Skeletal muscle cell (primary cell): ENCODE measurements around the gene ELOA.
A peak's percentile ranks its signal among the peaks of the same experiment; 100 is the strongest.
"Not testable (repeated sequence)": the region's sequence is repeated elsewhere in the genome, so short reads cannot be mapped to it uniquely, and the experiment has no call there.

Source experiments
- DNase-seq: peaks from one replicate; pipeline ENCODE4 v3.0.0-alpha.2; 2010; ENCODE audit warnings: low read depth
- H3K4me3 ChIP-seq: 2 replicates; pipeline ENCODE4 v1.5.1; 2011; ENCODE audit warnings: low read depth, mild to moderate bottlenecking, control low read depth, low read length, moderate library complexity

The ELOA gene

DNA sequence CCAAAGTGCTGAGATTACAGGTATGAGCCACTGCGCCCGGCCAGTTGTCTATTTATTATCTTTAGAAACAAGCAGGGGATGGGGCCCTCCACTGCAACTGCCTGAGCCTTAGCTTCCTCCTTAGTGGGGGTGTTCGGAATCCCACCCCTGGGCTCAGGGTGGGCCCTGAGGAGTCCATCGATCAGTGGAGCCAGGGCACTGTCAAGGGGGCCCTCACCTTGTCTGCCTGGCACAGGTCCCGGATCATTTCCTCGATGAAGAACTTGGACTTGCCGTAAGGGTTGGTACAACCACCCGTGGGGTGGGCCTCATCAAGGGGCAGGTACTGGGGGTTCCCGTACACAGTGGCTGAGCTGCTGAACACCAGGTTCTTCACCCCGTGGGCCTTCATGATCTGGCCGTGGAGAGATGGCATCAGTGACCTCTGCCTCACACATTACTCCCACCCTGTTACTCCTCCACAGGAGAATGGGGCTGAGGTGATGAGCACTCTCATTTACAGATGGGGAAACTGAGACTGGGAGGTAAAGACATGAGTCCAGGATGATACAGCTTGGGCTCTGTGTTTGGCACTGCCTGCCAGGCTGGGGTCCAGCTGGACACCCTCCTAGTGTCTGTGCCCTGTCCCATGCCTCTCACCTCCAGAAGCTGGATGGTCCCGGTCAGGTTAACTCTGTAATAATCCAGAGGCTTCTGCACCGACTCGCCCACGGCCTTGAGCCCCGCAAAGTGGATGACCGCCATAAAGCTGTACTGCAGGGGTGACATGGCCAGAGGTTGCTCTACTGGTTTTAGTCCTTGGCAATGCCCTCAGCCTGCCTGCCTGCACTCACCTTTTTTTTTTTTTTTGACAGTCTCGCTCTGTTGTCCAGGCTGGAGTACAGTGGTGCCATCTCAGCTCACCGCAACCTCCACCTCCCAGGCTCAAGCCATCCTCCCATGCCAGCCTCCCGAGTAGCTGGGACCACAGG, 54.5 kb downstream of the ELOA start:
- no peak for DNase-seq
- no peak overlapping the region for H3K4me3 ChIP-seq

DNA sequence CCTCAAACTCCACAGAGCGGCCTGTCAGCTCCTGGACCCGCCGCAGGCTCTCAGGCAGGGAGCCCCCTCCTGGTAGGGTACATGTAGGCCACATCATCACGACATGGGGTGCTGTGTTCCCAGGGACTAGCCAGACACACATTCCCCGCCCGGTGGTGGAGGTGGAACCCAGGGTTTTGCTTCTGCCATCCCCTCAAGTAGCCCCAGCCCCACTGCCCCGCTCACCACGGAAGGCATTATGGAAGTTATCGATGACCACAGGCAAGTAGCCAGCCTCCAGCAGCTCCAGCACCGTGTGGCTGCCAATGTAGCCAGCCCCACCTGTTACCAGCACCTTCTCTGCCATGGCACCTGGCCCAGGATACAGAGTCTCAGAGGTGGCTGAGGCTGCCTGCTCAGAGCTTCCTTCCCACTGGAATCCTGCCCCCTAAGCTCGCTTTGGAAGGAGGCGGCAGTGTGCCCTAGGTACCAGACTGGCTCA, 55.4 kb downstream of the ELOA start:
- H3K4me3 ChIP-seq = no peak overlapping the region
- no peak for DNase-seq

DNA sequence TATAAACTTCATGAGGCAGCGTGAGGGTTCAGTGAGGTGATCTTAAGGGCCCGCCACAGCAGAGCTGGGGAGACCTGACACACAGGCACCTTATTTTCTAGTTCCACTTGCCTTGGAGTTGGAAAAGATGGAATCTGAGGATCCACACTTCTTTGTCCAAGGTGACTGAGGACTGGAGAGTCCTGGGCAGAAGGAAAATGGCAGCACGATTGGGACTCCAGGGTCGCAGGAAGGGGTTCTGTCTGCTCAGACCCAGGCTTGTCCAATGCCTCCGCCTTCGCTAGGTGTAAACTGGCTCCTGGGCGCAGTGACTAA, 55.9 kb downstream of the ELOA start:
- H3K4me3 ChIP-seq = peak overlapping the region; percentile 86

DNA sequence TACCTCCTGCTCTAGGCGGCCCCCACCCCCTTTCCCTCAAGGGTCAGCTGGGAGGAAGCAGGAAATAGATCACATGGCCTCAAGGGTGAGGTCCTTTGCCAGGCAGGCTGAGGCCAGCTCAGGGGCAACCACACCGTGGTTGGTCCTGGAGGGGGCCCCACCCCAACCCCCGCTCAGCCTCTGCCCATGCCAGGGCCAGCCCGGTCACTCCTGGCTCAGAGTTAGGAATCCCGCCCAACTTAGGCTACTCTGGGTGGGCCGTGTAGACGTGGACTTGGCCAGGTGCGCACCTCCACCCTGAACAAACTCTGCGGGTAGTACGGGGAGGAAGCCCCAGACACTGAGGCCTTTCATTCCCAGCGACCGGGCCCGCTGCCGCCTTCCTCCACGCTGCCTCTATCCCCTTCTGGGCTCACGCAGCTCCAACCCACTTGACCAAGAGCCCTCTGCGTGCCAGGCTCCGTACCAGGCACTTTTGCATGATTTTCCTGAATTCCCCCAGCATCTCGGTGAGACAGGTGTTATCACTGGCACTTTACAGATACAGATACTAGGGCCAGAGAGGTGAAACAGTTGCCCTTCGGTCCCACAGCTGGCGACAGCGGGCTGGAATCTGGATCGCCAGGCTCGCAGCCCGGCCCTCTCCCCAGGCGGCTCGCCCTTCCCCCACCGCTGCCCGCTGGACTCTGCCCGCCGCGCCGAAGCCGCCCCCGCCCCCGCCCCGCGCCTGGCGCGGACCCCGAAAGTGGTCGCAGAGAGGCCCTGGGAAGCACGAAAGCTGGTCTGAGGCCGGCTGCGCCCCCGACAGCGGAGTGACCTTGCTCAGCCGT, 56.5 kb downstream of the ELOA start:
- H3K4me3 ChIP-seq = peak overlapping the region; percentile 86

More for the DNA sequence above, 55.9 kb downstream of the ELOA start:
- no peak for DNase-seq

DNA sequence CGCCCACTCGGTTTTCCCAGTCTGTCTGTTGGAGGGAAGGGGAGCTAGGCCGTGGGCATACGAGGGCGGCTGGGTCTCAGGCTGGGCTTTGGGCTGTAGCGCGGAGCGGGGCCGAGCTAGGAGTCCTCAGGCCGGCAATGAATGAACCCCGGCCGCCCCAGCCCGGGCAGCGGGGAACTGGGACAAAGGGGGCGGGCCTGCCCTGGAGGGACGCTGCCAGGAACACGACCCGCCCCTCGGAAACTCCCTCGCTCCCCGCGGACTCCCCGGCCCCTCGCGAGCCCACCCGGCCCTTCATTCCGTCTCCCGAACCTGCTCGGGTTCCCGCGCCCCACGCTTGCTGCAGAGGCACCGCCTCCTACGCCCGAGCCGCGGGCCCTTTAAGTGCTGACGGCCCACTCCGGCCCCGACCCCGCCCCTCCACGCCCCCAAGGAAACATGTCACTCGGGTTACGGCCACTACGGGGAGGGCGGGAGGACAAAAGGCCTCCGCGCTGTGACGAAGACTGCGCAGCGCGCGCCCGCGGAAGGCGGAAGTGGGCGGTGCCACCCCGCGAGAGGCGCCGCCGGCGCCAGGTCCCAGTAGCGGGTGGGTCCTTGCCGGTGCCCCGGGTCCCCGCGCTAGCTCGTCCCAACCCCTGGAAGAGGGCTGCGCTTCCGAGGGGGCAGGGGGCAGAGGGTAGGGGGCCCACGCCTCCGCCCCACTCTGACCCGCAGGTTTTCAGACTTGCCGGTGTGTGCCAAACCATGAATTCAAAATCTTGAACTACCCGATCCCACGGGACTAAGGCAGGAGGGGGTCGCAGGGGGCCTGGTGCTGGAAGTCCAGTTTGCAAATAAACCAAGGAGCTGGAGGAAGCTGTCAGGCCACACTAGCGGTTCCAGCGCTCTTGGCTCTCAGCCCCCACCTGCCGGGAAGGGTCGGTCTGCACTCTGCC, 57.4 kb downstream of the ELOA start, which contains the start of gene GALE:
Gene GALE, minus strand, starts transcription at position 355 of the 938 bp plus-strand sequence. CDS start 1,747 bp downstream, outside the sequence.
- H3K4me3 ChIP-seq = peak within 1 kb of the TSS; percentile 86
- peak; percentile 83 for DNase-seq

More for the DNA sequence above, 56.5 kb downstream of the ELOA start:
- DNase-seq = no peak

DNA sequence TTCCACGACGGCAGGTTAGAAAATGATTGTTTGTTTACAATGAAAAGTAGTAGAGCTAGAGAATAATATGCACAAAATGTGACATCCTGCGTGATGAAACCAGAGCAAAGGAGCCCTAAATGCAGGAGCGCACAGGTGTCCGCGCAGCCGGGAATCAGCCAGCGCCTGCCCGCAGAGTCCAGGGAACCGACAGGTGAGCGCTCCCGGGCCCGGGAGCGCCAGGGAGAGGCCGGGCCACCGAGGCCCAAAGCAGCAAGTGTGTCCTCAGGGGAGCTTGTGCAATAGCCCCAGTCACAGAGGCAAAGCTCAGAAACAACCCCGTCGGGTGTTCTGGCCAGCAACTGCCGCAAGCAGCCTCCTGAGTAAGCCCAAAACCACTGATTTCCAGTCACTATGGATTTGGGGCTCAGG, 58.1 kb downstream of the ELOA start:
- H3K4me3 ChIP-seq = peak overlapping the region; percentile 86

DNA sequence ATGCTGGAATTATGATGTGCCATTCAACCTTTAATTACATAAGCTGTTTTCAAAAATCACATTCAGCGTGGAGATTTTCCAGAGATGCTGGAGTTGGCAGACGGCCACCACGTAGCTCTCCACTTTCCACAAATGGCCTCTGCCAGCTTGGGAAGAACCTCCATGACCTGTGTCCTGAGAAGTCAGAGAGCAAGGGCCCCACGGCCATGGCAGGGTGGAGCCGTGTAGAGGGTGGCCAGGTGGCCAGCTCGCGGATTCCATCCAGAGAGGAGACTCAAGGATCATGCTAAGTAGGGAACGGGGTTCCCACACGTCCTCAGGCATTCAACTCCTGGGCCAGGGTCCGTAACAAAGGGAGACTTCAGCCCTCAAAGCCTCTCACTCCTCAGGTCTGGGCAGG, 58.6 kb downstream of the ELOA start:
- H3K4me3 ChIP-seq = no peak overlapping the region
- DNase-seq = no peak

More for the DNA sequence above, 58.1 kb downstream of the ELOA start:
- no peak for DNase-seq

DNA sequence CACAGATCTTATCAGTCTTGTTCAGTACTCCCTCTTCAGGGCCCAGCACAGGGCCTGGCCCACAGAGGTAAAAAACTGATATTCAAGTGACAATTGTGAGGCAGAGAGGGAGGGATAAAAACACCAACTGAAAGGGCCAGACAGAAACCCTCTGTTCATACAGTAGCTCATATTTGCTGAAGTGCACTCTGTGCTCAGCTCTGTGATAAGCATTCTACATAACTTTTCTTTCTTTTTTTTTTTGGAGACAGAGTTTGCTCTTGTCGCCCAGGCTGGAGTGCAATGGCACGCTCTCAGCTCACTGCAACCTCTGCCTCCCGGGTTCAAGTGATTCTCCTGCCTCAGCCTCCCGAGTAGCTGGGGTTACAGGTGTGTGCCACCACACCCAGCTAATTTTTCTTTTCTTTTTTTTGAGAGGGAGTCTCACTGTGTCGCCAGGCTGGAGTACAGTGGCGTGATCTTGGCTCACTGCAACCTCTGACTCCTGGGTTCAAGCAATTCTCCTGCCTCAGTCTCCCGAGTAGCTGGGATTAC, 59.6 kb downstream of the ELOA start:
- not testable (repeated sequence) for H3K4me3 ChIP-seq, DNase-seq

DNA sequence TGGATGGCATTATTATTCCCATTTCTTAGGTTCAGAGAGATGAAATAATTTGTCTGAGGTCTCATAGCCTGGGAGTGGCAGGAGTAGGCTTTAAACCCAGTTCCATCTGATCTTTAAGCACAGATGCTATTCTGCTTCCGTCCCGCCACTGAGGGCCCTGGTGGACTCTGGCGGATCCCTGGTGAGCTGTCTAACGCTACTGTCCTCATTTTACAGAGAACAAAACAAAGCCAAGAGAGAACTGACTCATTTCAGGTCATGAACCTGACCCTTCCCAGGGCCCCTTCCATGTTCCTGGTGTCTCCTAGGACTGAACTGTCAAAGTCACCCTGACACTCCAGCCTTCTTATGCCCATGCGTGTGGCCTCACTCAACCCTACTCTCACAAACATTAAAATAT, 60.4 kb downstream of the ELOA start:
- H3K4me3 ChIP-seq = no peak overlapping the region
- DNase-seq = no peak

DNA sequence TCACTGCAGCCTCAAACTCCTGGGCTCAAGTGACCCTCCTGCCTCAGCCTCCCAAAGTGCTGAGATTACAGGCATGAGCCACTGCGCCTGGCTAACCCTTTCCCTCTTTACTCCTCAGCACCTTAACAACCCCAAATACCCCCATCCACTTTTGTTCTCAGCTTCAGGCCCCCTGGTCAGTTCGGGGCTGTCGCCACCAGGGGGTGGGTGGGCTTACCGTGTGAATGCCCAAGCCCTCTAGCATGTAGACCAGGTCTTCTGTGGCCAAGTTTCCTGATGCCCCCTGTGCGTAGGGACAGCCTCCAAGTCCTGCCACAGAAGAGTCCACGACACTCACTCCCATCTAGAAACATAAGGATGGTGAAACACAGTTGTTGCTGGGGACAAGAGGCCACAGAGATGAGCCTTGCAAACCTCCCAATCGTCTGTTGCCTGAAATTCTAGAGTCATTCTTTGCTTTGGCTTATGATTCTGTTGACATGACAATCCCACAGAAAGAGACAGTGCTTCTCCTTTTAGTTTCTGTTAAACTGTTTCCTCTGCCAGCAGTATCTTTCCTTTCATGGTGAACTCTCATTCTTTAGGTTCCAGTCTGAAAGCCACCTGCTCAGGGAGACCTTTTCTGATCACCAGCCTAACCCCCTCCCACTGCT, 61.0 kb downstream of the ELOA start:
- H3K4me3 ChIP-seq = no peak overlapping the region
- no peak for DNase-seq

DNA sequence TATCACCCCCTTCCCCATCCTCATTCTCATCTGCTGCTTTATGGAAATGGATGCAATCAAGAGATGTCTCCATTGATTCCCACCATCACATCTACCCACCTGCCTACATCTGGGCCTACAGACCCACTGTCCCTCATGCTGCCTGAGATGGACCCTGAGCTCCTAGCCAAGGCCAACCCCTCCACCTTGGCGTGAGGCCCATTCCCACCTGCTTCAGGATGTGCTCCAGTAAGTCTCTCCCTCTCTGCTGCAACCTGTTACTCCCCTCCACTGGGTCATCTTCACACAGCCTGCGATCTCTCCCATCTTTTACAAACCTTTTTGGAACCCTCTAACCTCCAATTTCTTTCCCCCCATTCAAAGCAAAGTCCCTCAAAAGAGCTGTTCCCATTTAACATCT, 61.8 kb downstream of the ELOA start:
- no peak overlapping the region for H3K4me3 ChIP-seq
- DNase-seq = no peak

DNA sequence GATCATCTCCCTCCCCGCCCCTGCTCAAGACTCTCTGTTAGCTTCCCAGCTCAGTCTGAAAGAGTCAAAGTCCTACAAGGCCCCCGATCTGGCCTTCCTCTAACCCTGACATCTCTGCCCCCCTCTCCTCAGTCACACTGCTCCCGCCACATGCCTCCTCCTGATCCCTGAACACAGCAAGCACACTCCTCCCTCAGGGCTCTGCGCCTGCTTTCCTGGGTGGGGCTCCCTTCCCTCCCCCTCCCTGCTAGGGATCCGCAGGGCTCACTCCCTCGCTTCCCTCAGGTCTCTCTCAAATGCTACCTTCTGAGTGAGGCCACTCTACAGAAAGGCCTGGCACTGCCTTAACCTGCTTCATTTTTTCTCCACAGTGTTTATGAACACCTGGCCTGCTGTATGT, 63.0 kb downstream of the ELOA start:
- no peak overlapping the region for H3K4me3 ChIP-seq
- DNase-seq = no peak

DNA sequence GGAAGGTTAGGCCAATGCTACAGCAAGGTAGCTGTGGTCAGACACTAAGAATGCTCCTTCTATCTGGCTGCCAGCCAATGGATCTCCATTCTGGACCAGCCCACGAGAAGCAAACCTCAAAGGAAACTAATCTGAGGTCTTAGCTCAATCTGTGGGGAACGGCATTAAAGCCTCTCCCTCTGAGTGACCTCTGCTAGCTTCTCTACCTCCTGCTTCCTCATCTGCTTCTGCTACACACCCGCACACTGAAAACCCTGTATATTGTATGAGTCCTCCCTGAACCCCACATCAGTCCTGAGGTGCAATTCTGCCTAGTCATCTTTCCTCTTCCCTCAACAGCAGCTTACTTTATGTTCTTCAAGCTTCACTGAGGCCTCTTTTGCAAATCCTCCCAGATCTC, 64.2 kb downstream of the ELOA start:
- DNase-seq = no peak
- no peak overlapping the region for H3K4me3 ChIP-seq

DNA sequence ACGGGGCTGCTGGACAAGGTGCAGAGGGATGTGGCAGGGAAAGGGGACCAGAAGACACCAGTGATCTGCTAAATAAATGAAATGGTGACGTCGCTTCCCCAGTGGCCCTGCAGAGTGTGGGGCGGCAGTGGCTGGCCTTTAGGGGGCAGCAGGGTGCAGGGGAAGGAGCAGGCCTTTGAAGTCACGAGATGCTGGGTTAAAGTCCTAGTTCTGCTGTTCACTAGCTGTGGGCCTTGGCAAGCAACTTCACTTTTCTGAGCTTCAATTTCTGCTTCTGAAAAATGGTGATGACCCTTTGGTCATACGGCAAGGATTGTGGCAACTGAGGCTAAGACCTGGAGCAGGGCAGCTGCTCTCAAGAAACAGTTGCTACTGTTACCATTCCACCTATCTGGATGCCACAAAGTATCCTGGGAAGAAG, 66.5 kb downstream of the ELOA start:
- no peak for DNase-seq
- H3K4me3 ChIP-seq = no peak overlapping the region

DNA sequence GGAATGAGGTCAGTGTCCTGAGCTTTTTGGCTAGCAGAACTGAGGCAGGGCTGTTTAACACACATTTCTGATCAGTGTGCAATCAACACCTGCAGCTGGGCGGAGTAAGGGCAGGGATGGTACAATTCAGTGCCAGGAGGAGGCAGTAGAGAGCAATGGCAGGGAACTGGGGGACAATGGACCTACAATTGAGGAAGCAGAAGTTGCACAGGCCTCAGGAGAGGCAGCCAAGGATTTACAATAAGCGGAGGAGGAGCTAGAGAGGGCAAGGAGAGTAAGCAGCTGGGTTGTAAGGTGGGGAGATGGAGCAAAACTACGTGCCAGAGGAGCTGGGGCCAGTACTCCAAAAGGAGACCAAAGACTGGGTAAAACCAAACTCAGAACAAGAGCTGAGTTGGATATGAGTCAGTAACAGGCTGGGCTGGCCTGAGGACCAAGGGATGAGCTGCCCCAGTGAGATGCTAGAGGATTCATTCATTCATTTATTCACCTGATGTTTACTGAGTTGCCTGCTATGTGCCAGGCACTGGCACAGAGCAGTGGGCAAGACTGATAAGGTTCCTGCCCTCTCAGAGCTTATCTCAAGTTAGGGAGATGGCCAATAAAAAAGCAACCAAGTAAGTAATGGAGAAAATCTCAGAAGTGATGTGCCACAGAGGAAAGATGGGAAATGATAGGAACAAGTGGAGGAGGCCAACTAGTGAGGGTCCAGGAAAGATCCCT, 67.7 kb downstream of the ELOA start:
- H3K4me3 ChIP-seq = no peak overlapping the region
- DNase-seq = no peak
